Measurements from ENCODE around the gene ZBED2. TPM values are rescaled to one million over a fixed set of nuclear protein-coding genes. Genes with fewer than 3 reads are reported as not detected.

The ZBED2 gene
- total RNA-seq, 1 experiment from 2014 or later = 0.69 TPM

- no peaks in the 10 kb centered on the region for H3K27me3 ChIP-seq (ENCODE audit: low read length)
- ATAC-seq = no peak
- no TSS peak for BruUV-seq (replicated peaks)
- CTCF ChIA-PET = no interaction called here
- H3K4me1 ChIP-seq (ENCODE audit: insufficient read depth, low read length) = peaks cover 24% of the 10 kb centered on the region
- H3K9me2 ChIP-seq (replicated peaks; ENCODE audit: low read length) = no peaks in the 10 kb centered on the region
- intact Hi-C loops (cut with micrococcal nuclease) = no loop called here
- H3K27ac ChIP-seq (ENCODE audit: low read length) = no peak overlapping the region
- H3K36me3 ChIP-seq (ENCODE audit: low read depth, low read length) = no peaks in the 10 kb centered on the region
- H3K79me2 ChIP-seq (ENCODE audit: low read length) = no peaks in the 10 kb centered on the region
- DNase-seq = no peak
- POLR2A ChIA-PET (ENCODE audit: unreplicated experiment) = interaction anchor here (0.7 kb wide), 1 partner anchor 321 kb away, joined by 21 read pairs; no protein-coding TSS in a partner anchor
- H3K4me2 ChIP-seq (ENCODE audit: low read length) = no peak overlapping the region
- no peak overlapping the region for H3K4me3 ChIP-seq (ENCODE audit: low read length)
- H3F3A ChIP-seq (ENCODE audit: low read length, unreplicated experiment) = no peaks in the 10 kb centered on the region
- no peaks in the 10 kb centered on the region for H4K20me1 ChIP-seq (ENCODE audit: low read length)
- TF ChIP-seq EZH2phosphoT487 (IDR thresholded peaks at IDR 0.05; ENCODE audit: borderline replicate concordance, low read length) (no peak), CTCF (conservative IDR thresholded peaks at IDR 0.05; ENCODE audit: low read depth, low read length) (no peak), EZH2 (IDR thresholded peaks at IDR 0.05; ENCODE audit: low read length, unreplicated experiment) (no peak)
- no peak overlapping the region for H2AFZ ChIP-seq (ENCODE audit: low read length)
- H3K9ac ChIP-seq (ENCODE audit: low read length) = no peak overlapping the region
- H3K9me3 ChIP-seq (ENCODE audit: low read length) = no peaks in the 10 kb centered on the region
These were observed 49.8 kb downstream of the ZBED2 start for GRCh38 chr3:111545349-111545748.

Other genes with a start within 250 kb of the ZBED2 start
- not detected in 2 replicates for gene CD96, start 53.1 kb downstream of the ZBED2 start, total RNA-seq (2014; rRNA removed)
- gene PLCXD2, start 79.3 kb upstream of the ZBED2 start, total RNA-seq (2014; rRNA removed) = 8.1 and 10.4 TPM in 2 replicates